Amygdala (tissue), 56 donors: ENCODE results near the gene NAP1L4.

Source experiments
- DNase-seq, 56 donors: peaks; one replicate each; lab custom pipeline; 2025; lab: John Stamatoyannopoulos, UW

NAP1L4 gene

GRCh38 chr11:2995893-2996554, 3.9 kb upstream of the NAP1L4 start:
- no peak for DNase-seq

DNA sequence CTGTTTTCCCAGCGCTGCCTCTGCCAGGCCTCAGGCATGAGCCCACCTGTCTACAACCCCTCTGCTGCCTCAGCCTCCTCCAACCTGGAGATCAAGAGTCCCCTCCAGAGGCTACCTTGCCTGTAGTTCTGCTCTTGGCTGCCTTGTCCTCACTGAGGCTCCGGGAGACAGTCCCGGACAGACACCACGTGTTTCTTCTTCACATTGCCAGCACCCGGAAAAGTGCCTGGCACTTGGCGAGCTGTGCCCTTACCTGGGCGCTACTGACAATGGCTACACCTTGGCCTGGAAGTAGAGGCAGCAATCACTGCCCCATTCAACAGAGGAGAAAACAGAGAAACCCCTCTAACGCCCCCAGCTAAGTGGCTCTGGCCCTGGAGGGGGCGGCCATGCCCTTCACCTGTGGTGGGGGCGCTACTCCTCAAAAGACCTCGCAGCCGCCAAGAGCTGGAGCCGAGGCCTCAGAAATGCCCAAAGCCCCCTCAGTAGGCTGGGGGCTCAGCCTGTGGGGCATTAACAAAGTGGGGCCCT, 3.0 kb upstream of the NAP1L4 start:
- DNase-seq, result no peak

- DNase-seq, result no peak
Measured at GRCh38 chr11:2994336-2994730, 2.2 kb upstream of the NAP1L4 start.

- no peak for DNase-seq
Measured at GRCh38 chr11:2992997-2993325, 832 bp upstream of the NAP1L4 start.

GRCh38 chr11:2991452-2992233, 486 bp downstream of the NAP1L4 start:
- peak in 11 of 56 donors; percentile 52 to 70 (median 59) for DNase-seq

GRCh38 chr11:2990617-2991451, 1.3 kb downstream of the NAP1L4 start:
- DNase-seq, result no peak

- DNase-seq, result no peak
Measured at GRCh38 chr11:2989551-2989950, 2.6 kb downstream of the NAP1L4 start.

DNA sequence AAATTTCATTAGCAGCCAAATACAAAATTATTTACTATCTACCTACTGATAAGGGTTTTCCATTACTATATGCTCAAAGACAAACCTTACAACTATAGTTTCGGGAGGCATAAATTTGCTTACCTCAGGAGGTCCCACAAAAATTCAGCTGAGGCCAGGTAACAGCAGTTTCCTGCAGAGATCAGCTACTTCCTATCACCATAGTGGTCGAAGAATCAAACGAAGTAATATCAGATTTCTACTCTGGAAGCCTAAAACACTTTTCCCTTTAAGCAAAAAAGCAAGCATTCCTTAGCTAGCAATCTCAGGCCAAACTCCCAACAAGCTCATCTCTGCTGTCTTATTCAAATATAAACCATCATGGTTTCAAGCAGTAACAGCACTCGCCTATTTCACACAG, 3.1 kb downstream of the NAP1L4 start:
- DNase-seq, result no peak

- DNase-seq, result no peak
Measured at GRCh38 chr11:2987881-2988861, 4.0 kb downstream of the NAP1L4 start.

GRCh38 chr11:2983908-2984307, 8.2 kb downstream of the NAP1L4 start:
- no peak for DNase-seq

- no peak for DNase-seq
Measured at GRCh38 chr11:2982214-2982613, 9.9 kb downstream of the NAP1L4 start.

- no peak for DNase-seq
Measured at GRCh38 chr11:2981130-2981529, 11.0 kb downstream of the NAP1L4 start.

GRCh38 chr11:2980168-2980840, 11.8 kb downstream of the NAP1L4 start:
- no peak for DNase-seq

- DNase-seq, result no peak
Measured at GRCh38 chr11:2977113-2977512, 15.0 kb downstream of the NAP1L4 start.

DNA sequence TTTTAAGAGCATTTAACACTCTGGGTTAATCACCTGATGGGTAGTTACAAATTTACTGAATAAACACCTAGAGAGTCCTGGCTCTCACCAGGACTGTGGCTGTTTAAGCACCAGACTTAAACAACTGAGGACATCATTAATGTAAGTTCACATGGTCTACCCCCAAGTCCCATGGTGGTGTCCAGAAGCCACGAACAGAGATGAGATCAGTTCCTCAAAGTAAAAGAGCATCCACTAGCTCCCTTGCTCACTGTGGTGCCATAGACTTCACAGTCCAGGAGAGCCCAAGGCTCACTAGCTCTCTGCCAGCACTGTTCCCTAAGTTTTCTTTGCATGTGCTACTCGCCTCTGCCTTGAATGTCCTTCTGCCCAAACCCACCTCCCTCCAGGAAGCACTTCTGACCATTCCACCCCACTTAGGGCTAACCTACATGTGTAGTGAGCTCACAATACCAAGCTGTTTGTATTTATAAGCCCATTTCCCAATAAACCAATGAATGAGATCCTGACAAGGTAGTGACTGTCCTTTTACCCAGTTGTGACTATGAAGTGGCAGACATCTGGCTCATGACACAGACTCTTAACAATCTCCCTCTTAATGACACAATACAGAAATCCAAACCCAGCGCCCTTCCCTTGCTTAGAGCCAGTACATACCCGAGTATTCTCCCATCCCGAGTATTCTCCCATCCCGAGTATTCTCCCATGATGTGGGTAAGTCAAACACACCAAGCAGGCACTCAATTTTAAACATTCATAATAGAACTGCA, 15.7 kb downstream of the NAP1L4 start:
- DNase-seq, result no peak

DNA sequence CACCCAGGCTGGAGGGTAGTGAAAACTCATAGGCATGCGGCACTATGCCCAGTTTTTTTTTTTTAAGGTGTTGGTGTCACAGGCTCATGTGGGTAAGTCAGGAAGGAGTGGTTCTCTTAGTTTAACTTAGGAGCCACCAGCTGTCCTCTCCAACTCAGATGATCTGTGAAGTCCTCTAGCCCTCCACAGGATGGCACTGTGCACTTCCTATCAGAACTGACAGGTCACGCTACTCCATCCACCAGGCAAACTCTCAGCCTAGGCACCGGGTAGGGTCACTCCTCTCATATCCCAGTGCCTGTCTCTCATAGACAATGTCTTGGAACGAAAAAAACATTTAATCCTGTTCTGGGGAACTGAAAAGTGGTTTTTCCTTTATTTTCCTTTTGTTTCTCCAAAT, 16.5 kb downstream of the NAP1L4 start:
- DNase-seq, result peak in 30 of 56 donors; percentile 4 to 71 (median 29)

DNA sequence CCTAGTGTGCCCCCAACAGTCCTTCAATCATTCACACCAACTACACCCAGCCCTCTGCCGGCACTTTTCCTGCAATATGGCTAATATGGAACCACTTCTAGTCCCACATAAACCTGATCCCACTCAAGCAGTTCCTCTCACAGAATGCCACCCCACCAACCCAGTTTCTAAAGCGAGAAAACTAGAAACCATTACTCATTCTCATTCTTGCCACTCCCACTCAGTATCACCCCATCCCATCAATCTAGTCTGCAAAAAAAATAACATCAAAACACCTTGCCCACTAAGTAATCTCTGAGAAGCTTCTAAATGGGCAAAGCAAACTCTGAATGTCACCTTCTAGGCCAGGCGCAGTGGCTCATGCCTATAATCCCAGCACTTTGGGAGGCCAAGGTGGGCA, 17.9 kb downstream of the NAP1L4 start:
- no peak for DNase-seq

DNA sequence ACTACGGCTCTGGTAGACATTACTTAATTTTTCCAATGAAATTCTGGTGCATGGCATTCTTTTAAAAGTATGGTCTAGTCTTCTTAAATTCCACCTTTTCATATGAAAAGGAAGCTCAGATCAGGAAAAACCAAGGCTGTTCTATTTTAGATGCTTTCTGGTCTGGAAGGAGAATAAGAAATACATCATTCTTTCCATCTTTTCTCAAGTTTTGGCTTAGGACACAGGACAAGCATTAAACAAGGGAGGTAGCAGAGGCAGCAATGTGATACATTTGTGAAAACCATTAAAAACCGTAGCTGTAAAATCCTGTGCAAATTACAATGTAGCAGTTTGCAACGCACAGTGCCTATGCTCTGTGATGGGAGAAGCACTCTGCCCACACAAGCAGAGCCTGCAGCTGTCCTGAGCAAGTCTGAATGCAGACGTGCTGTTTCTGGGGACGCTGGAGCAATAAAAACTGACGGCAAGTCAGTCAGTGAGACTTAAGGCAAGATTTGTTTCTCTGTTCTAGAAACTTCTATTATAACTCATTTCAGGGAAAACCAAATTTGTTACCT, 23.7 kb downstream of the NAP1L4 start:
- DNase-seq, result no peak
